ENCODE measurements around the gene YIPF2. TPM values are rescaled to one million over a fixed set of nuclear protein-coding genes. Genes with fewer than 3 reads are reported as not detected.

The YIPF2 gene
- total and polyA plus RNA-seq, 10 of the 15 experiments (the other 5 are each of a cell fraction or from before 2014, with no cell fraction given), result 0.92 to 38.9 (median 17.6) TPM

DNA sequence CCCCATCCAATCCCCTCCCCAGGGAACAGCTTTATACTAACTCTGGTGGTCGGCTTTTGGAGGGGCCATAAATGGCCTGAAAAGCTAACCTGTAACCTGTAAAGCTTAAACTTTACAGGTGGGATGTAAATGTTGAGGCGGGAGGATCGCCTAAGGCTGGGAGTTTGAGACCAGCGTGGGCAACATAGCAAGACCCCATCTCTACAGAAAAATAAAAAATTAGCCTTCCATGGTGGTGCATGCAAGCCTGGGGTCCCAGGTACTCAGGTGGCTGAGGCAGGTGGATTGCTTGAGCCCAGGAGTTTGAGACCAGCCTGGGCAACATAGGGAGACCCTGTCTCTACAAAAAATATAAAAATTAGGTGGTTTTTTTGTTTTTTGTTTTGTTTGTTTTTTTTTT, 38.6 kb downstream of the YIPF2 start:
- Histone ChIP-seq H3K27me3 (replicated peaks in 1 of 2; ENCODE audit: control insufficient read depth in 2 of 2, insufficient read depth in 2 of 2, low read length in 1 of 2) (no peaks in the 10 kb centered on the region), H3K4me3 (no peak overlapping the region), H3K4me1 (ENCODE audit: control insufficient read depth, insufficient read depth, low read length) (peaks cover 20% of the 10 kb centered on the region), H3K9me3 (replicated peaks; ENCODE audit: control insufficient read depth, insufficient read depth, low read length) (no peaks in the 10 kb centered on the region), H3K4me2 (ENCODE audit: control insufficient read depth, insufficient read depth) (no peak overlapping the region), H3K36me3 (ENCODE audit: control insufficient read depth in 2 of 2, insufficient read depth in 2 of 2, low read length in 1 of 2) (peaks cover 0 to 12% of the 10 kb centered on the region in 2 experiments; a peak in 3 of 4 replicates), H3K79me2 (ENCODE audit: control insufficient read depth, insufficient read depth, low read length) (peaks cover 51% of the 10 kb centered on the region), H4K20me1 (ENCODE audit: control insufficient read depth, insufficient read depth) (peaks cover 6% of the 10 kb centered on the region; the same call in 1 of the 2 replicates), H2AFZ (ENCODE audit: control insufficient read depth, low read depth, low read length) (no peak overlapping the region), H3K27ac (ENCODE audit: control insufficient read depth, insufficient read depth) (no peak overlapping the region), H3K9ac (ENCODE audit: control insufficient read depth, insufficient read depth, low read length) (no peak overlapping the region)
- RAD21 ChIA-PET (ENCODE audit: unreplicated experiment), result interaction anchor here (0.6 to 1.6 kb wide), 2 partner anchors 27 to 193 kb away, joined by 3 to 5 read pairs; no protein-coding TSS in a partner anchor
- DNase-seq (ENCODE audit: low read depth, low spot score), result no peak
- CTCF ChIA-PET, result interaction anchor here (2.5 kb wide), 1 partner anchor 17 kb away, joined by 21 read pairs; no protein-coding TSS in a partner anchor
- SMC1A ChIA-PET (ENCODE audit: uncharacterized antibody, unreplicated experiment), result interaction anchor here (0.8 to 4.2 kb wide), 3 partner anchors 9 to 16 kb away, joined by 3 to 28 read pairs (median 13); no protein-coding TSS in a partner anchor
- intact Hi-C loops (cut with micrococcal nuclease; ENCODE audit: unreplicated experiment), result no loop called here
- POLR2A ChIA-PET, result interaction anchor here (1.2 kb wide), 1 partner anchor 13 kb away, joined by 4 read pairs; no protein-coding TSS in a partner anchor
- in situ Hi-C loops (cut with MboI), result no loop called here
- TF ChIP-seq, protein P1, sequence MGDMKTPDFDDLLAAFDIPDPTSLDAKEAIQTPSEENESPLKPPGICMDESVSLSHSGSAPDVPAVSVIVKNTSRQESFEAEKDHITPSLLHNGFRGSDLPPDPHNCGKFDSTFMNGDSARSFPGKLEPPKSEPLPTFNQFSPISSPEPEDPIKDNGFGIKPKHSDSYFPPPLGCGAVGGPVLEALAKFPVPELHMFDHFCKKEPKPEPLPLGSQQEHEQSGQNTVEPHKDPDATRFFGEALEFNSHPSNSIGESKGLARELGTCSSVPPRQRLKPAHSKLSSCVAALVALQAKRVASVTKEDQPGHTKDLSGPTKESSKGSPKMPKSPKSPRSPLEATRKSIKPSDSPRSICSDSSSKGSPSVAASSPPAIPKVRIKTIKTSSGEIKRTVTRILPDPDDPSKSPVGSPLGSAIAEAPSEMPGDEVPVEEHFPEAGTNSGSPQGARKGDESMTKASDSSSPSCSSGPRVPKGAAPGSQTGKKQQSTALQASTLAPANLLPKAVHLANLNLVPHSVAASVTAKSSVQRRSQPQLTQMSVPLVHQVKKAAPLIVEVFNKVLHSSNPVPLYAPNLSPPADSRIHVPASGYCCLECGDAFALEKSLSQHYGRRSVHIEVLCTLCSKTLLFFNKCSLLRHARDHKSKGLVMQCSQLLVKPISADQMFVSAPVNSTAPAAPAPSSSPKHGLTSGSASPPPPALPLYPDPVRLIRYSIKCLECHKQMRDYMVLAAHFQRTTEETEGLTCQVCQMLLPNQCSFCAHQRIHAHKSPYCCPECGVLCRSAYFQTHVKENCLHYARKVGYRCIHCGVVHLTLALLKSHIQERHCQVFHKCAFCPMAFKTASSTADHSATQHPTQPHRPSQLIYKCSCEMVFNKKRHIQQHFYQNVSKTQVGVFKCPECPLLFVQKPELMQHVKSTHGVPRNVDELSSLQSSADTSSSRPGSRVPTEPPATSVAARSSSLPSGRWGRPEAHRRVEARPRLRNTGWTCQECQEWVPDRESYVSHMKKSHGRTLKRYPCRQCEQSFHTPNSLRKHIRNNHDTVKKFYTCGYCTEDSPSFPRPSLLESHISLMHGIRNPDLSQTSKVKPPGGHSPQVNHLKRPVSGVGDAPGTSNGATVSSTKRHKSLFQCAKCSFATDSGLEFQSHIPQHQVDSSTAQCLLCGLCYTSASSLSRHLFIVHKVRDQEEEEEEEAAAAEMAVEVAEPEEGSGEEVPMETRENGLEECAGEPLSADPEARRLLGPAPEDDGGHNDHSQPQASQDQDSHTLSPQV (IDR thresholded peaks at IDR 0.05), result no peak
- TF ChIP-seq IRF4 (IDR thresholded peaks at IDR 0.05; ENCODE audit: low read depth, low read length) (no peak), GATAD2B (conservative IDR thresholded peaks at IDR 0.05; ENCODE audit: low read depth) (no peak), IKZF1 (conservative IDR thresholded peaks at IDR 0.05) (no peak)
- TF ChIP-seq, protein P2, sequence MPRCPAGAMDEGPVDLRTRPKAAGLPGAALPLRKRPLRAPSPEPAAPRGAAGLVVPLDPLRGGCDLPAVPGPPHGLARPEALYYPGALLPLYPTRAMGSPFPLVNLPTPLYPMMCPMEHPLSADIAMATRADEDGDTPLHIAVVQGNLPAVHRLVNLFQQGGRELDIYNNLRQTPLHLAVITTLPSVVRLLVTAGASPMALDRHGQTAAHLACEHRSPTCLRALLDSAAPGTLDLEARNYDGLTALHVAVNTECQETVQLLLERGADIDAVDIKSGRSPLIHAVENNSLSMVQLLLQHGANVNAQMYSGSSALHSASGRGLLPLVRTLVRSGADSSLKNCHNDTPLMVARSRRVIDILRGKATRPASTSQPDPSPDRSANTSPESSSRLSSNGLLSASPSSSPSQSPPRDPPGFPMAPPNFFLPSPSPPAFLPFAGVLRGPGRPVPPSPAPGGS (IDR thresholded peaks at IDR 0.05; ENCODE audit: borderline replicate concordance, insufficient read depth, low read depth, low read length, poor library complexity, severe bottlenecking), result no peak
- no peak for ATAC-seq
- 98% methylated on average over 4 of the region's 4 CpGs for WGBS (ENCODE audit: insufficient coverage, insufficient replicate concordance, low lambda C conversion rate, missing lambda C conversion rate)
- FAIRE-seq, result no peak
- no TSS peak for BruUV-seq (replicated peaks)
